Endothelial cell of umbilical vein (primary cell): ENCODE measurements around the gene ZNF331. TPM values are rescaled to one million over a fixed set of nuclear protein-coding genes. Genes with fewer than 3 reads are reported as not detected.

Source experiments
- BruUV-seq: library from RNA; stranded (reverse); fragments of 400-500 nt; replicated peaks from 2 replicates; lab custom pipeline; 2021; lab: Mats Ljungman, UMichigan
- CTCF ChIA-PET: fragments of 300-600, 350-600 bp; sonication (Branson Sonifier 250); formaldehyde crosslinking; loops from one replicate; lab custom pipeline; 2021; ENCODE audit warnings: antibody characterized with exemption, inconsistent platforms; lab: Charles Lee
- POLR2A ChIA-PET: fragments of 300-600, 350-600 bp; sonication (Branson Sonifier 250); formaldehyde crosslinking; loops from one replicate; lab custom pipeline; 2021; ENCODE audit warnings: antibody characterized with exemption, inconsistent platforms; lab: Charles Lee
- DNase-seq: peaks from one replicate; pipeline ENCODE4 v3.0.0-alpha.2; 2011; ENCODE audit warnings: low read depth, low spot score
- FAIRE-seq: peaks from 2 replicates; lab custom pipeline; 2011; peaks lifted over from hg19 to GRCh38; lab: Jason Lieb, UNC
- H2AFZ ChIP-seq: 2 replicates; pipeline ENCODE4 v1.6.0; 2012; ENCODE audit warnings: low read depth, low read length, control low read depth, inconsistent platforms
- H3K27ac ChIP-seq: 2 replicates; pipeline ENCODE4 v1.5.1; 2011; ENCODE audit warnings: low read depth, mild to moderate bottlenecking, control low read depth, low read length, moderate library complexity; ENCODE audit not compliant: insufficient read depth
- H3K27me3 ChIP-seq, 2 experiments: 2 replicates each; pipeline versions ENCODE4 v1.6.0 to v1.6.1; 2011; ENCODE audit warnings: low read length in 2 of 2, mixed read lengths in 1 of 2; ENCODE audit not compliant: control insufficient read depth in 2 of 2, insufficient read depth in 2 of 2
- H3K36me3 ChIP-seq, 2 experiments: 2 replicates in 1 of 2; 3 replicates in 1 of 2; pipeline ENCODE4 v1.5.1; 2011; ENCODE audit warnings: low read length in 2 of 2, mild to moderate bottlenecking in 1 of 2, moderate library complexity in 1 of 2; ENCODE audit not compliant: control insufficient read depth in 2 of 2, insufficient read depth in 2 of 2; ENCODE audit errors: extremely low read depth in 1 of 2
- H3K4me1 ChIP-seq: 3 replicates; pipeline ENCODE4 v1.5.1; 2011; ENCODE audit warnings: mild to moderate bottlenecking, low read length; ENCODE audit not compliant: control insufficient read depth, insufficient read depth; ENCODE audit errors: extremely low read depth
- H3K4me2 ChIP-seq: 2 replicates; pipeline ENCODE4 v1.6.1; 2011; ENCODE audit warnings: low read length, control low read depth, mixed read lengths; ENCODE audit not compliant: insufficient read depth
- H3K4me3 ChIP-seq, 3 experiments: fragments of 200-600 bp in 1 of 3; sonication (generic), shearing (Covaris generic) in 1 of 3; replicated peaks in 1 of 3; 2 replicates each; pipeline ENCODE4 v1.5.1; 2011 to 2016; ENCODE audit warnings: control low read depth in 3 of 3, low read length in 3 of 3, mild to moderate bottlenecking in 2 of 3, inconsistent platforms in 1 of 3, low read depth in 1 of 3, moderate library complexity in 1 of 3; ENCODE audit not compliant: insufficient read depth in 1 of 3
- H3K79me2 ChIP-seq: 2 replicates; pipeline ENCODE4 v1.6.0; 2012; ENCODE audit warnings: low read length, inconsistent platforms; ENCODE audit not compliant: control insufficient read depth, insufficient read depth
- H3K9ac ChIP-seq: replicated peaks from 2 replicates; pipeline ENCODE3; 2011; ENCODE audit warnings: low read length, control low read depth; ENCODE audit not compliant: insufficient read depth; ENCODE audit errors: extremely low read depth
- H3K9me1 ChIP-seq: replicated peaks from 3 replicates; pipeline ENCODE4 v1.6.0; 2011; ENCODE audit warnings: mild to moderate bottlenecking, low read length; ENCODE audit not compliant: control insufficient read depth, insufficient read depth; ENCODE audit errors: extremely low read depth
- H3K9me3 ChIP-seq: replicated peaks from 2 replicates; pipeline ENCODE4 v1.5.1; 2012; ENCODE audit warnings: low read length, inconsistent platforms; ENCODE audit not compliant: control insufficient read depth, insufficient read depth
- H4K20me1 ChIP-seq: replicated peaks from 2 replicates; pipeline ENCODE3; 2011; ENCODE audit warnings: mild to moderate bottlenecking, low read length; ENCODE audit not compliant: control insufficient read depth, insufficient read depth; ENCODE audit errors: extremely low read depth
- EZH2 ChIP-seq: IDR thresholded peaks from 2 replicates; pipeline ENCODE4 v1.6.1; 2012; ENCODE audit warnings: borderline replicate concordance, low read depth, mild to moderate bottlenecking, moderate library complexity, low read length, inconsistent platforms; ENCODE audit not compliant: severe bottlenecking
- FOS ChIP-seq: IDR thresholded peaks from 2 replicates; pipeline ENCODE4 v1.6.1; 2011; ENCODE audit warnings: mild to moderate bottlenecking, low read length, moderate library complexity, borderline replicate concordance; ENCODE audit not compliant: insufficient read depth
- GATA2 ChIP-seq: IDR thresholded peaks from 2 replicates; pipeline ENCODE4 v1.7.0; 2011; ENCODE audit warnings: low read depth, mild to moderate bottlenecking, moderate library complexity, mixed read lengths, low read length; ENCODE audit not compliant: insufficient read length, insufficient read depth
- JUN ChIP-seq: IDR thresholded peaks from 2 replicates; pipeline ENCODE4 v1.6.1; 2011; ENCODE audit warnings: borderline replicate concordance, low read depth; ENCODE audit not compliant: insufficient read length, insufficient read depth
- MAX ChIP-seq: IDR thresholded peaks from 2 replicates; pipeline ENCODE4 v1.6.1; 2011; ENCODE audit not compliant: insufficient read depth, insufficient read length
- MYC ChIP-seq: IDR thresholded peaks from one replicate; pipeline ENCODE4 v1.6.1; 2011; ENCODE audit warnings: mild to moderate bottlenecking, low read depth, low read length
- POLR2A ChIP-seq: IDR thresholded peaks from 2 replicates; pipeline ENCODE4 v1.6.1; 2012; ENCODE audit warnings: low read depth, mild to moderate bottlenecking, control low read depth, low read length
- POLR2AphosphoS5 ChIP-seq: IDR thresholded peaks from 2 replicates; pipeline ENCODE4 v1.6.1; 2012; ENCODE audit warnings: low read depth, mild to moderate bottlenecking, control low read depth, low read length, moderate library complexity; ENCODE audit not compliant: insufficient read depth
- dilution Hi-C: fragments of 300-500 bp; cut with MboI; formaldehyde crosslinking; loops from one replicate; pipeline ENCODE4 v1.15.0; 2019; ENCODE audit warnings: low sequenced_read_pairs; ENCODE audit not compliant: extremely low pct_ligation_motif_present
- intact Hi-C: fragments of 100-400 bp; cut with micrococcal nuclease; formaldehyde crosslinking; loops from one replicate; pipeline ENCODE4 v1.10.0; 2022
- polyA plus RNA-seq, 4 experiments: library from polyadenylated mRNA; depleted of rRNA in 3 of 4; stranded (reverse) in 3 of 4; unstranded in 1 of 4; fragments of >200 nt; gene quantifications; 2 replicates each; pipeline versions ENCODE4 v1.2.1 to v1.2.3, GENCODE V29; 2011 to 2012; ENCODE audit warnings: missing spikeins in 1 of 4
- total RNA-seq: library from RNA; stranded (reverse); gene quantifications from 2 replicates; pipeline ENCODE4 v1.2.3, GENCODE V29; 2021

ZNF331 gene
- total and polyA plus RNA-seq, 2 donors (not counting 3 experiments of a cell fraction or from before 2014, with no cell fraction given), result 6.2 to 11.2 TPM

GRCh38 chr19:53608381-53608780 is 70.4 kb downstream of the ZNF331 start:
- H3K4me2 ChIP-seq, result no peak overlapping the region
- no peaks in the 10 kb centered on the region for H3K27me3 ChIP-seq
- no peak for TF ChIP-seq GATA2
- no peak for TF ChIP-seq POLR2A
- no peak for TF ChIP-seq MYC
- TF ChIP-seq FOS, result no peak
- TF ChIP-seq JUN, result no peak
- TF ChIP-seq POLR2AphosphoS5, result no peak
- no peak for TF ChIP-seq EZH2
- TF ChIP-seq MAX, result no peak
- CTCF ChIA-PET, result no interaction called here
- H3K9me3 ChIP-seq, result peaks cover 2% of the 10 kb centered on the region
- intact Hi-C loops (no loop called here), dilution Hi-C loops (no loop called here)
- no peak for FAIRE-seq
- no peak for DNase-seq
- H4K20me1 ChIP-seq, result no peaks in the 10 kb centered on the region
- H3K79me2 ChIP-seq, result no peaks in the 10 kb centered on the region
- BruUV-seq, result no TSS peak
- no peaks in the 10 kb centered on the region for H3K36me3 ChIP-seq
- no peak overlapping the region for H3K9ac ChIP-seq
- no peak overlapping the region for H3K4me3 ChIP-seq
- H3K4me1 ChIP-seq, result no peaks in the 10 kb centered on the region
- no peak overlapping the region for H3K27ac ChIP-seq
- H2AFZ ChIP-seq, result no peak overlapping the region
- no peaks in the 10 kb centered on the region for H3K9me1 ChIP-seq
- POLR2A ChIA-PET, result no interaction called here
